ENCODE measurements around the gene ZDHHC9. TPM values are rescaled to one million over a fixed set of nuclear protein-coding genes. Genes with fewer than 3 reads are reported as not detected.

The ZDHHC9 gene
- polyA plus RNA-seq, 1 of the 3 experiments (the other 2 are of a cell fraction): 8.1 TPM

DNA sequence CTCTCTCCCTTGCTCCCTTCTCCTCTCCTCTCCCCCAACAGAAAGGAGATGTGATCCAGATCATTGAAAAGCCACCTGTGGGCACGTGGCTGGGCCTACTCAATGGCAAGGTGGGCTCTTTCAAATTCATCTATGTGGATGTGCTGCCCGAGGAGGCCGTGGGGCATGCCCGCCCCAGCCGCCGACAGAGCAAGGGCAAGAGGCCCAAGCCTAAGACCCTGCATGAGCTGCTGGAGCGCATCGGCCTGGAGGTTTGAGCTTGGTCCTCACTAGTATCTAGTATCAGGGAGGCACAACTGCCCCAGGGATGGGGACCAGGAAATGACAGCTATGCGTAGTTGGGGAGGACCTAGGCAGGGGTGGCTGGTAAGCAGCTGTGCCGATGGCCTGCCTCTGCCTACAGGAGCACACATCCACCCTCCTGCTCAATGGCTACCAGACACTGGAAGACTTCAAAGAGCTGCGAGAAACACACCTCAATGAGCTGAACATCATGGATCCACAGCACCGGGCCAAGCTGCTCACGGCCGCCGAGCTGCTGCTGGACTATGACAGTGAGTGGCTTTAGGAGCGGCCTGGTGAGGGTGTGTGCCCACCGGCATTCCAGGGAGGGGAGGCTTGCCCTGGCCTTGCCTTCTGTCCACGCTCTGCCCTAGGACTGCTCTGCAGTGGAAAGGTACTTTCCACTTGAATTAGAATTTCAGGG, 50.9 kb downstream of the ZDHHC9 start:
- H3K27ac ChIP-seq (ENCODE audit: low read depth in 2 of 2, low read length in 1 of 2): no peak overlapping the region
- POLR2A ChIA-PET: no interaction called here

DNA sequence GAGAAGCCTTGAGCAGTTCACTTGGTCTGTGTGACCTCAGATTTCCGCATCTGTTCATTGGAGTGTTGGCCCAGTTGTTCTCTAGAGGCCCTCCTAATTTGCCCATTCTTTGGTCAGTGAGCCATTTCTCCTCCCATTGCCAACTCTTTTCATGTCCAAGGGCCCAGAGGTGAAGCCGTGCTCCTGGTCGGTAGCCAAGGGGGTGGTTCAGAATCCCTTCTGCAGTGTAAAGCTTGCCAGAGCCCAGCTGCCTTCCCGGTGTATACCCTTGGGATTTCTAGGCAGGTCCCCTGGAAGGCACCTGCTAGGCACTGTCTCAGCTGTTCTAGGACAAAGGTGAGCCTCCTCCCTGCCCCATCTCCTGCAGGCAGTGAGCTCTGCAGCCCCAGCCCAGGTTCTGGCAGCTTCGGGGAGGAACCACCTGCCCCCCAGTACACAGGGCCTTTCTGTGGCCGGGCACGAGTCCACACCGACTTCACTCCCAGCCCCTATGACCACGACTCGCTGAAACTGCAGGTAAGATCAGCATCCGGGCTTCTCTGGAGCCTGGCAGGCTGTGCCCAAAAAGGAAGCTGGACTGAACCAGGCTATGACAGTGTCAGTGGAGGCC, 51.6 kb downstream of the ZDHHC9 start:
- Histone ChIP-seq H3K36me3 (replicated peaks in 1 of 2; ENCODE audit: control insufficient read depth in 1 of 2, insufficient read depth in 2 of 2, low read length in 1 of 2) (no peaks in the 10 kb centered on the region), H3K27ac (ENCODE audit: low read depth in 2 of 2, low read length in 1 of 2) (no peak overlapping the region), H3K79me2 (ENCODE audit: insufficient read depth) (no peaks in the 10 kb centered on the region), H3K27me3 (ENCODE audit: insufficient read depth) (no peaks in the 10 kb centered on the region), H3K9ac (no peak overlapping the region), H4K20me1 (ENCODE audit: insufficient read depth) (no peaks in the 10 kb centered on the region), H3K4me2 (no peak overlapping the region), H3K9me2 (no peaks in the 10 kb centered on the region), H3K4me1 (ENCODE audit: control insufficient read depth in 1 of 2, insufficient read depth in 2 of 2, low read depth in 1 of 2, low read length in 1 of 2) (no peaks in the 10 kb centered on the region), H3F3A (replicated peaks; ENCODE audit: insufficient read depth) (no peaks in the 10 kb centered on the region), H2AFZ (ENCODE audit: low read depth) (no peak overlapping the region), H3K4me3 (ENCODE audit: low read depth in 2 of 2, low read length in 1 of 2) (no peak overlapping the region), H3K9me3 (no peaks in the 10 kb centered on the region)
- CTCF ChIA-PET: no interaction called here
- POLR2A ChIA-PET: no interaction called here
- TF ChIP-seq RCOR1 (IDR thresholded peaks at IDR 0.05; ENCODE audit: low read length): no peak
- TF ChIP-seq, protein P1, sequence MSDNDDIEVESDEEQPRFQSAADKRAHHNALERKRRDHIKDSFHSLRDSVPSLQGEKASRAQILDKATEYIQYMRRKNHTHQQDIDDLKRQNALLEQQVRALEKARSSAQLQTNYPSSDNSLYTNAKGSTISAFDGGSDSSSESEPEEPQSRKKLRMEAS (IDR thresholded peaks at IDR 0.05; ENCODE audit: low read depth): no peak
- no peak for TF ChIP-seq MXI1 (IDR thresholded peaks at IDR 0.05; ENCODE audit: low read depth, low read length)
- no peak for TF ChIP-seq JUND (IDR thresholded peaks at IDR 0.05)
- TF ChIP-seq EZH2phosphoT487 (IDR thresholded peaks at IDR 0.05; ENCODE audit: borderline replicate concordance, low read depth): no peak
- TF ChIP-seq, protein P2, sequence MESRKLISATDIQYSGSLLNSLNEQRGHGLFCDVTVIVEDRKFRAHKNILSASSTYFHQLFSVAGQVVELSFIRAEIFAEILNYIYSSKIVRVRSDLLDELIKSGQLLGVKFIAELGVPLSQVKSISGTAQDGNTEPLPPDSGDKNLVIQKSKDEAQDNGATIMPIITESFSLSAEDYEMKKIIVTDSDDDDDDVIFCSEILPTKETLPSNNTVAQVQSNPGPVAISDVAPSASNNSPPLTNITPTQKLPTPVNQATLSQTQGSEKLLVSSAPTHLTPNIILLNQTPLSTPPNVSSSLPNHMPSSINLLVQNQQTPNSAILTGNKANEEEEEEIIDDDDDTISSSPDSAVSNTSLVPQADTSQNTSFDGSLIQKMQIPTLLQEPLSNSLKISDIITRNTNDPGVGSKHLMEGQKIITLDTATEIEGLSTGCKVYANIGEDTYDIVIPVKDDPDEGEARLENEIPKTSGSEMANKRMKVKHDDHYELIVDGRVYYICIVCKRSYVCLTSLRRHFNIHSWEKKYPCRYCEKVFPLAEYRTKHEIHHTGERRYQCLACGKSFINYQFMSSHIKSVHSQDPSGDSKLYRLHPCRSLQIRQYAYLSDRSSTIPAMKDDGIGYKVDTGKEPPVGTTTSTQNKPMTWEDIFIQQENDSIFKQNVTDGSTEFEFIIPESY (IDR thresholded peaks at IDR 0.05; ENCODE audit: borderline replicate concordance, low read depth): no peak
- no peak for TF ChIP-seq TCF12 (IDR thresholded peaks at IDR 0.05)
- no peak for TF ChIP-seq GABPA (IDR thresholded peaks at IDR 0.05; ENCODE audit: low read depth)
- no peak for TF ChIP-seq RAD21 (IDR thresholded peaks at IDR 0.05; ENCODE audit: low read length)
- no peak for TF ChIP-seq POLR2AphosphoS5 (IDR thresholded peaks at IDR 0.05; ENCODE audit: low read depth, low read length)
- TF ChIP-seq, protein P3, sequence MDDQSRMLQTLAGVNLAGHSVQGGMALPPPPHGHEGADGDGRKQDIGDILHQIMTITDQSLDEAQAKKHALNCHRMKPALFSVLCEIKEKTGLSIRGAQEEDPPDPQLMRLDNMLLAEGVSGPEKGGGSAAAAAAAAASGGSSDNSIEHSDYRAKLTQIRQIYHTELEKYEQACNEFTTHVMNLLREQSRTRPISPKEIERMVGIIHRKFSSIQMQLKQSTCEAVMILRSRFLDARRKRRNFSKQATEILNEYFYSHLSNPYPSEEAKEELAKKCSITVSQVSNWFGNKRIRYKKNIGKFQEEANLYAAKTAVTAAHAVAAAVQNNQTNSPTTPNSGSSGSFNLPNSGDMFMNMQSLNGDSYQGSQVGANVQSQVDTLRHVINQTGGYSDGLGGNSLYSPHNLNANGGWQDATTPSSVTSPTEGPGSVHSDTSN (IDR thresholded peaks at IDR 0.05): no peak
- TF ChIP-seq NFIC (IDR thresholded peaks at IDR 0.05; ENCODE audit: borderline replicate concordance): no peak
- TF ChIP-seq TEAD4 (IDR thresholded peaks at IDR 0.05; ENCODE audit: borderline replicate concordance, insufficient read depth): no peak
- TF ChIP-seq NRF1 (IDR thresholded peaks at IDR 0.05; ENCODE audit: low read depth, low read length): no peak
- TF ChIP-seq, protein P4, sequence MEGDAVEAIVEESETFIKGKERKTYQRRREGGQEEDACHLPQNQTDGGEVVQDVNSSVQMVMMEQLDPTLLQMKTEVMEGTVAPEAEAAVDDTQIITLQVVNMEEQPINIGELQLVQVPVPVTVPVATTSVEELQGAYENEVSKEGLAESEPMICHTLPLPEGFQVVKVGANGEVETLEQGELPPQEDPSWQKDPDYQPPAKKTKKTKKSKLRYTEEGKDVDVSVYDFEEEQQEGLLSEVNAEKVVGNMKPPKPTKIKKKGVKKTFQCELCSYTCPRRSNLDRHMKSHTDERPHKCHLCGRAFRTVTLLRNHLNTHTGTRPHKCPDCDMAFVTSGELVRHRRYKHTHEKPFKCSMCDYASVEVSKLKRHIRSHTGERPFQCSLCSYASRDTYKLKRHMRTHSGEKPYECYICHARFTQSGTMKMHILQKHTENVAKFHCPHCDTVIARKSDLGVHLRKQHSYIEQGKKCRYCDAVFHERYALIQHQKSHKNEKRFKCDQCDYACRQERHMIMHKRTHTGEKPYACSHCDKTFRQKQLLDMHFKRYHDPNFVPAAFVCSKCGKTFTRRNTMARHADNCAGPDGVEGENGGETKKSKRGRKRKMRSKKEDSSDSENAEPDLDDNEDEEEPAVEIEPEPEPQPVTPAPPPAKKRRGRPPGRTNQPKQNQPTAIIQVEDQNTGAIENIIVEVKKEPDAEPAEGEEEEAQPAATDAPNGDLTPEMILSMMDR (IDR thresholded peaks at IDR 0.05): no peak
- WGBS (ENCODE audit: low lambda C conversion rate): 28% methylated on average over 4 of the region's 11 CpGs
- DNase-seq: no peak

More for the DNA sequence above, 50.9 kb downstream of the ZDHHC9 start:
- Histone ChIP-seq H3K4me1 (ENCODE audit: control insufficient read depth in 1 of 2, insufficient read depth in 2 of 2, low read depth in 1 of 2, low read length in 1 of 2) (no peaks in the 10 kb centered on the region), H3F3A (replicated peaks; ENCODE audit: insufficient read depth) (no peaks in the 10 kb centered on the region), H4K20me1 (ENCODE audit: insufficient read depth) (no peaks in the 10 kb centered on the region), H3K9ac (no peak overlapping the region), H3K79me2 (ENCODE audit: insufficient read depth) (no peaks in the 10 kb centered on the region), H3K27me3 (ENCODE audit: insufficient read depth) (no peaks in the 10 kb centered on the region), H3K4me2 (no peak overlapping the region), H3K9me3 (no peaks in the 10 kb centered on the region), H3K36me3 (replicated peaks in 1 of 2; ENCODE audit: control insufficient read depth in 1 of 2, insufficient read depth in 2 of 2, low read length in 1 of 2) (no peaks in the 10 kb centered on the region), H3K9me2 (no peaks in the 10 kb centered on the region), H2AFZ (ENCODE audit: low read depth) (no peak overlapping the region), H3K4me3 (ENCODE audit: low read depth in 2 of 2, low read length in 1 of 2) (no peak overlapping the region)
- CTCF ChIA-PET: no interaction called here
- WGBS (ENCODE audit: low lambda C conversion rate): 48% methylated on average over 15 of the region's 18 CpGs
- TF ChIP-seq CHD2 (IDR thresholded peaks at IDR 0.05; ENCODE audit: low read length, partially characterized antibody) (no peak), RFX5 (IDR thresholded peaks at IDR 0.05; ENCODE audit: low read length) (no peak), POLR2AphosphoS5 (IDR thresholded peaks at IDR 0.05; ENCODE audit: low read depth, low read length) (no peak), EP300 (IDR thresholded peaks at IDR 0.05; ENCODE audit: borderline replicate concordance in 1 of 2, low read depth in 1 of 2, low read length in 1 of 2) (no peak), FOXM1 (IDR thresholded peaks at IDR 0.05; ENCODE audit: low read depth) (no peak), TEAD4 (IDR thresholded peaks at IDR 0.05; ENCODE audit: borderline replicate concordance, insufficient read depth) (no peak), MXI1 (IDR thresholded peaks at IDR 0.05; ENCODE audit: low read depth, low read length) (no peak)
- TF ChIP-seq, protein P2 (IDR thresholded peaks at IDR 0.05; ENCODE audit: borderline replicate concordance, low read depth): no peak
- no peak for DNase-seq
